ENCODE measurements around the gene DROSHA. TPM values are rescaled to one million over a fixed set of nuclear protein-coding genes. Genes with fewer than 3 reads are reported as not detected.

The DROSHA gene
- total and polyA plus RNA-seq, 2 of the 8 experiments (the other 6 are each of a cell fraction or from before 2014, with no cell fraction given) = 65.9 to 122 TPM

- H3K4ac ChIP-seq (replicated peaks; ENCODE audit: insufficient read length, low read depth, low read length) = no peak overlapping the region
- no peak overlapping the region for H4K8ac ChIP-seq (ENCODE audit: extremely low read depth, insufficient read depth, low read length)
- H2AFZ ChIP-seq (ENCODE audit: low read length) = no peak overlapping the region
- no peak overlapping the region for H3K4me3 ChIP-seq (ENCODE audit: extremely low read depth in 1 of 4, insufficient read depth in 2 of 4, low read depth in 3 of 4, low read length in 4 of 4)
- no peak overlapping the region for H4K5ac ChIP-seq (ENCODE audit: insufficient read length, low read depth, low read length)
- no peaks in the 10 kb centered on the region for H3K79me2 ChIP-seq (ENCODE audit: control insufficient read depth in 1 of 2, insufficient read depth in 2 of 2, low read length in 2 of 2)
- no peak overlapping the region for H3K14ac ChIP-seq (ENCODE audit: insufficient read length)
- no peaks in the 10 kb centered on the region for H3K23me2 ChIP-seq (ENCODE audit: low read depth, low read length)
- H3K4me2 ChIP-seq (ENCODE audit: insufficient read depth in 1 of 2, low read depth in 2 of 2, low read length in 2 of 2) = no peak overlapping the region
- CTCF ChIA-PET (ENCODE audit: partially characterized antibody) = no interaction called here
- no peak overlapping the region for H3K27ac ChIP-seq (ENCODE audit: low read depth, low read length)
- no peaks in the 10 kb centered on the region for H3K4me1 ChIP-seq (replicated peaks in 1 of 4; ENCODE audit: control insufficient read depth in 3 of 4, insufficient read depth in 4 of 4, low read length in 3 of 4)
- no peak for DNase-seq (ENCODE audit: low read depth in 1 of 2, low spot score in 2 of 2)
- H3K23ac ChIP-seq (ENCODE audit: insufficient read length) = no peak overlapping the region
- H2BK5ac ChIP-seq (ENCODE audit: low read depth, low read length) = no peak overlapping the region
- no peak overlapping the region for H2BK20ac ChIP-seq (ENCODE audit: low read length)
- H2BK15ac ChIP-seq (ENCODE audit: low read length) = no peak overlapping the region
- FAIRE-seq = no peak
- H3K18ac ChIP-seq (ENCODE audit: extremely low read depth, low read length) = no peak overlapping the region
- H2BK120ac ChIP-seq (replicated peaks; ENCODE audit: low read depth, low read length) = no peak overlapping the region
- POLR2A ChIA-PET (ENCODE audit: partially characterized antibody) = no interaction called here
- TF ChIP-seq SP2 (IDR thresholded peaks at IDR 0.05; ENCODE audit: low read length) (no peak), SUZ12 (IDR thresholded peaks at IDR 0.05; ENCODE audit: low read length) (no peak), KDM4A (IDR thresholded peaks at IDR 0.05; ENCODE audit: low read depth, low read length, severe bottlenecking) (no peak), MAX (IDR thresholded peaks at IDR 0.05) (no peak), SIX5 (IDR thresholded peaks at IDR 0.05; ENCODE audit: low read depth, low read length) (no peak), TEAD4 (IDR thresholded peaks at IDR 0.05; ENCODE audit: low read depth, low read length) (no peak), PHF8 (conservative IDR thresholded peaks at IDR 0.05; ENCODE audit: low read depth, low read length) (no peak), SP4 (IDR thresholded peaks at IDR 0.05; ENCODE audit: low read length) (no peak), TCF12 (IDR thresholded peaks at IDR 0.05; ENCODE audit: low read depth, low read length) (no peak), FOSL1 (IDR thresholded peaks at IDR 0.05; ENCODE audit: insufficient read depth, low read depth, low read length) (no peak), POLR2AphosphoS5 (IDR thresholded peaks at IDR 0.05; ENCODE audit: low read depth, low read length) (no peak), HDAC6 (IDR thresholded peaks at IDR 0.05; ENCODE audit: low read depth, low read length) (no peak), EZH2 (IDR thresholded peaks at IDR 0.05; ENCODE audit: low read depth, low read length, severe bottlenecking) (no peak)
- no peak overlapping the region for H3K9ac ChIP-seq (replicated peaks in 1 of 4; ENCODE audit: extremely low read depth in 1 of 4, low read depth in 3 of 4, low read length in 3 of 4)
- H3K27me3 ChIP-seq (replicated peaks in 1 of 4; ENCODE audit: control insufficient read depth in 3 of 4, extremely low read depth in 1 of 4, insufficient read depth in 3 of 4, low read length in 3 of 4) = no peaks in the 10 kb centered on the region
- H3K56ac ChIP-seq (replicated peaks; ENCODE audit: insufficient read length, low read depth, low read length) = no peak overlapping the region
- WGBS, 2 experiments (ENCODE audit: extremely low coverage in 1 of 2, insufficient coverage in 1 of 2, insufficient read length in 1 of 2, insufficient replicate concordance in 2 of 2, low coverage in 1 of 2, low lambda C conversion rate in 2 of 2, missing lambda C conversion rate in 1 of 2) = 94% methylated on average over 1 of the region's 1 CpG; no CpG with 5 or more reads in 1 of the 2 experiments
- no peak overlapping the region for H4K91ac ChIP-seq (replicated peaks; ENCODE audit: insufficient read length, low read length)
- no peak overlapping the region for H2AK5ac ChIP-seq (ENCODE audit: low read depth, low read length)
- peaks cover 8 to 39% (median 21%) of the 10 kb centered on the region in 4 experiments for H3K36me3 ChIP-seq (ENCODE audit: control insufficient read depth in 2 of 4, insufficient read depth in 4 of 4, low read length in 3 of 4)
- no peak overlapping the region for H2BK12ac ChIP-seq (ENCODE audit: low read depth, low read length)
- peaks cover 0 to 2% of the 10 kb centered on the region in 2 experiments for H4K20me1 ChIP-seq (replicated peaks in 1 of 2; ENCODE audit: control insufficient read depth in 1 of 2, insufficient read depth in 2 of 2, low read length in 2 of 2)
- no peaks in the 10 kb centered on the region for H3K79me1 ChIP-seq (ENCODE audit: low read depth, low read length)
- H3K9me3 ChIP-seq (ENCODE audit: insufficient read depth in 2 of 2, low read depth in 1 of 2, low read length in 1 of 2) = no peaks in the 10 kb centered on the region
These were observed 22.7 kb upstream of the DROSHA start for GRCh38 chr5:31554552-31554951.

Data from H1 (cell line).